PFSK-1 (cell line): ENCODE results near the gene RXFP3.

ENCODE experiments used
- FOXP2 ChIP-seq: optimal IDR thresholded peaks from 2 replicates; pipeline ENCODE3; 2011; ENCODE audit warnings: borderline replicate concordance, control low read depth, inconsistent platforms; ENCODE audit not compliant: insufficient read depth; ENCODE audit errors: extremely low read length, extremely low read depth
- POLR2AphosphoS5 ChIP-seq: IDR thresholded peaks from 2 replicates; pipeline ENCODE4 v1.6.1; 2012; ENCODE audit warnings: low read depth, mild to moderate bottlenecking, control low read depth, low read length, moderate library complexity
- REST ChIP-seq, 2 experiments: IDR thresholded peaks; 2 replicates each; pipeline versions ENCODE4 v1.6.1 to v1.8.0; 2011 to 2012; ENCODE audit warnings: low read depth in 2 of 2, low read length in 2 of 2, control low read depth in 1 of 2, inconsistent platforms in 1 of 2, mild to moderate bottlenecking in 1 of 2, moderate library complexity in 1 of 2; ENCODE audit not compliant: insufficient read depth in 1 of 2
- SIN3A ChIP-seq: IDR thresholded peaks from 2 replicates; pipeline ENCODE4 v1.6.1; 2012; ENCODE audit warnings: mild to moderate bottlenecking, low read length, moderate library complexity, borderline replicate concordance; ENCODE audit not compliant: insufficient read depth
- TAF1 ChIP-seq: IDR thresholded peaks from 2 replicates; pipeline ENCODE4 v1.6.1; 2012; ENCODE audit warnings: low read length, control low read depth, borderline replicate concordance; ENCODE audit not compliant: insufficient read depth

Gene RXFP3

GRCh38 chr5:33928283-33928682, 7.9 kb upstream of the RXFP3 start:
- TF ChIP-seq REST (IDR thresholded peaks at IDR 0.05; ENCODE audit: insufficient read depth in 1 of 2, low read depth in 2 of 2, low read length in 2 of 2) (no peak), TAF1 (no peak), FOXP2 (no peak), POLR2AphosphoS5 (no peak), SIN3A (no peak)

- TF ChIP-seq FOXP2 (no peak), POLR2AphosphoS5 (no peak), TAF1 (no peak), SIN3A (no peak), REST (IDR thresholded peaks at IDR 0.05; ENCODE audit: insufficient read depth in 1 of 2, low read depth in 2 of 2, low read length in 2 of 2) (no peak)
Observed at GRCh38 chr5:33929925-33930690, 6.1 kb upstream of the RXFP3 start.

- TF ChIP-seq SIN3A, result no peak
- TF ChIP-seq TAF1, result no peak
- no peak for TF ChIP-seq POLR2AphosphoS5
- no peak for TF ChIP-seq FOXP2
- no peak for TF ChIP-seq REST (IDR thresholded peaks at IDR 0.05; ENCODE audit: insufficient read depth in 1 of 2, low read depth in 2 of 2, low read length in 2 of 2)
Observed at GRCh38 chr5:33931136-33931535, 5.0 kb upstream of the RXFP3 start.

GRCh38 chr5:33933723-33934169, 2.4 kb upstream of the RXFP3 start:
- no peak for TF ChIP-seq TAF1
- TF ChIP-seq REST (IDR thresholded peaks at IDR 0.05; ENCODE audit: insufficient read depth in 1 of 2, low read depth in 2 of 2, low read length in 2 of 2), result no peak
- TF ChIP-seq FOXP2, result no peak
- TF ChIP-seq POLR2AphosphoS5, result no peak
- TF ChIP-seq SIN3A, result no peak
